Duodenal mucosa (tissue), 2 donors: Measurements from ENCODE around the gene MAP2K2.
A peak's percentile ranks its signal among the peaks of the same experiment; 100 is the strongest.
"Not testable (repeated sequence)": the region's sequence is repeated elsewhere in the genome, so short reads cannot be mapped to it uniquely, and the experiment has no call there.

ENCODE experiments used
- H3K27ac ChIP-seq: one replicate; pipeline ENCODE4 v1.7.0; 2013; ENCODE audit warnings: low read depth, low read length
- H3K27me3 ChIP-seq, 2 donors: one replicate each; pipeline ENCODE4 v1.7.0; 2013; ENCODE audit warnings: low read length in 2 of 2, control low read depth in 1 of 2; ENCODE audit not compliant: insufficient read depth in 2 of 2, control insufficient read depth in 1 of 2
- H3K36me3 ChIP-seq, 2 donors: one replicate each; pipeline ENCODE4 v1.7.0; 2013; ENCODE audit warnings: low read length in 2 of 2, control low read depth in 1 of 2; ENCODE audit not compliant: insufficient read depth in 2 of 2, control insufficient read depth in 1 of 2
- H3K4me1 ChIP-seq, 2 donors: one replicate each; pipeline ENCODE4 v1.7.0; 2013; ENCODE audit warnings: low read length in 2 of 2, control low read depth in 1 of 2; ENCODE audit not compliant: insufficient read depth in 2 of 2, control insufficient read depth in 1 of 2
- H3K4me3 ChIP-seq, 2 donors: one replicate each; pipeline ENCODE4 v1.7.0; 2013; ENCODE audit warnings: low read length in 2 of 2, low read depth in 1 of 2
- H3K9ac ChIP-seq, 2 donors: one replicate each; pipeline ENCODE4 v1.7.0; 2013; ENCODE audit warnings: low read length in 2 of 2, low read depth in 1 of 2
- H3K9me3 ChIP-seq, 2 donors: one replicate each; pipeline ENCODE4 v1.7.0; 2013; ENCODE audit warnings: low read length in 2 of 2, control low read depth in 1 of 2; ENCODE audit not compliant: control insufficient read depth in 1 of 2

Gene MAP2K2

DNA sequence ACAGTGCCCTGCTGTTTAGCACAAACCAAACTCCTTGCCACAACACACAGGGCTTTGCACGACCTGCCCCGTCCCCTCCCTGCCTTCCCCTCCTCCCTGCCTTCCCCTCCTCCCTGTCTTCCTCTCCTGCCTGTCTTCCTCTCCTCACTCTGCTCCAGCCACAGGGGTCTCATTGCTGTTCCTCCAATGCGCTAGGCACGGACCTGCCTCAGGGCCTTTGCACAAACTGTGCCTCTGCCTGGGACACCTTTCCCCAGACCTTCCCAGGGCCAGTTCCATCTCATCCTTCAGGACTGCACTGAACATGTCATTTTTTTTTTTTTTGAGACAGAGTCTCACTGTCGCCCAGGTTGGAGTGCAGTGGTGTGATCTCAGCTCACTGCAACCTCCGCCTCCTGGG is 27.7 kb upstream of the MAP2K2 start:
- H3K27ac ChIP-seq, result no peak overlapping the region
- H3K4me1 ChIP-seq, result peaks cover 6 to 19% of the 10 kb centered on the region in 2 donors
- H3K9me3 ChIP-seq, result no peaks in the 10 kb centered on the region
- no peaks in the 10 kb centered on the region for H3K27me3 ChIP-seq
- no peak overlapping the region for H3K4me3 ChIP-seq
- no peaks in the 10 kb centered on the region for H3K36me3 ChIP-seq
- no peak overlapping the region for H3K9ac ChIP-seq

- no peak overlapping the region for H3K4me3 ChIP-seq
- H3K4me1 ChIP-seq, result peaks cover 11 to 19% of the 10 kb centered on the region in 2 donors
- H3K9me3 ChIP-seq, result no peaks in the 10 kb centered on the region
- H3K27ac ChIP-seq, result peak overlapping the region; percentile 46
- H3K36me3 ChIP-seq, result no peaks in the 10 kb centered on the region
- peak overlapping the region; percentile 32 to 42 for H3K9ac ChIP-seq
- H3K27me3 ChIP-seq, result no peaks in the 10 kb centered on the region
These were observed 25.8 kb upstream of the MAP2K2 start for GRCh38 chr19:4149518-4150288.

DNA sequence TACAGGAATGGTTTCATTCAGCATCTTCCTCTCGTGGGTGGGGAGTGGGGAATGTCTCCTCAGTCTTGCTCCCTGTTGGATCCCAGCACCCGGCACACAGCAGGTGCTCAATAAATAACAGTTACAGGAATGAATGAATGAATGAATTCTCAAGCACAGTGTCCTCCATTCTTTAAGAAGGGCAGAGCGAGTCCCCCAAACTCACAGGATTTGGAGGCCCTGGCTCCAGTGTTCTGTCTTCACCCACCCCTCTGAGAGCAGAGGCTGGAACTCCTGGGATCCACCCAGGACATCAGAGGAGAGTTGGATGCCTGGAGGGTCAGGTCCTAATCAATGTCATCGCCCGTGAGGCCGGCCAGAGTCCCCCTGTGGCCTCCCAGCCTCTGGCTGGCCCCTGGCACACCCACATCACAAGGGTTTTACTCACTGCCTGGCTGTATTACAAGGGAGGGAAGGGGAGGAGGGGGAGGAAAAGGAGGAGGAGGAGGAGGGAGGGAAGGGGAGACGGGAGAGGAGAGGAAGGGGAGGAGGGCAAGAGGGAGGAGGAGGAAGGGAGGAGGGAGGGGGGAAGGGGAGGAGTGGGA is 20.8 kb upstream of the MAP2K2 start:
- Histone ChIP-seq H3K27me3 (no peaks in the 10 kb centered on the region), H3K4me3 (peak overlapping the region in 1 of 2 donors; percentile 19)

GRCh38 chr19:4142916-4143315 is 19.0 kb upstream of the MAP2K2 start:
- not testable (repeated sequence) for H3K9ac ChIP-seq, H3K27ac ChIP-seq, H3K4me3 ChIP-seq, H3K36me3 ChIP-seq, H3K27me3 ChIP-seq, H3K9me3 ChIP-seq
- H3K4me1 ChIP-seq, result peaks cover 12 to 13% of the 10 kb centered on the region in 2 donors

More for the DNA sequence above, 20.8 kb upstream of the MAP2K2 start:
- Histone ChIP-seq H3K4me1 (peaks cover 10 to 13% of the 10 kb centered on the region in 2 donors), H3K9me3 (no peaks in the 10 kb centered on the region), H3K27ac (peak overlapping the region; percentile 53), H3K36me3 (no peaks in the 10 kb centered on the region), H3K9ac (peak overlapping the region in 1 of 2 donors; percentile 32)

GRCh38 chr19:4140237-4140711 is 16.4 kb upstream of the MAP2K2 start:
- H3K4me3 ChIP-seq, result no peak overlapping the region
- H3K27me3 ChIP-seq, result no peaks in the 10 kb centered on the region
- H3K27ac ChIP-seq, result no peak overlapping the region
- H3K9me3 ChIP-seq, result no peaks in the 10 kb centered on the region
- H3K4me1 ChIP-seq, result peaks cover 11 to 18% of the 10 kb centered on the region in 2 donors
- no peak overlapping the region for H3K9ac ChIP-seq
- H3K36me3 ChIP-seq, result no peaks in the 10 kb centered on the region

DNA sequence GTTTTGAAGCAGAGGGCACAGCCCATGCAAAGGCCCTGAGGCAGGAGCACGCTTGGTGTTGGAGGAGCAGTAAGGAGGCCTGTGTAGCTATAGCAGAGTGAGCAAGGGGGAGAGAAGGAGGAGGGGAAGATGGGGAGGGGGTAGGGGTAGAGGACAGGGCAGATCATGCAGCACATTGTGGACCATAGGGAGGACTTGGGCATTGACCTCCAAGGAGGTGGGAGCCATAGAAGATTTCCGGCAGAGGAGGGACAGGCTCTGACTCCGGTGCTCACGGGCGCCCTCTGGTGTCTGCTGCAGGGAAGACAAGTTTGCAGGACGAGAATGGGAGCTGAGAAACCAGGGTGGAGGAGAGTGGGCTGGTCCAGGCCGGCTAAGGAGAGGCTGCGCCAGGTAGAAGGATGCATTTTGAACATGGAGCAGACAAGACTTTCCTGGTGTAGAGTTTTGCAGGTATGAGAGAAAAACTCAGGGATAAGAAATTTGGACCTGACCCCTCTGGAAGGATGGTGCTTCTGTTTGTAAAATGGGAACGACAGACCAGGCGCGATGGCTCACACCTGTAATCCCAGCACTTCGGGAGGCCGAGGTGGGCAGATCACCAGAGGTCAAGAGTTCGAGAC is 15.8 kb upstream of the MAP2K2 start:
- Histone ChIP-seq H3K4me1 (peaks cover 11 to 18% of the 10 kb centered on the region in 2 donors), H3K9me3 (no peaks in the 10 kb centered on the region), H3K27ac (no peak overlapping the region), H3K4me3 (no peak overlapping the region), H3K9ac (peak overlapping the region in 1 of 2 donors; percentile 18), H3K27me3 (no peaks in the 10 kb centered on the region), H3K36me3 (no peaks in the 10 kb centered on the region)

DNA sequence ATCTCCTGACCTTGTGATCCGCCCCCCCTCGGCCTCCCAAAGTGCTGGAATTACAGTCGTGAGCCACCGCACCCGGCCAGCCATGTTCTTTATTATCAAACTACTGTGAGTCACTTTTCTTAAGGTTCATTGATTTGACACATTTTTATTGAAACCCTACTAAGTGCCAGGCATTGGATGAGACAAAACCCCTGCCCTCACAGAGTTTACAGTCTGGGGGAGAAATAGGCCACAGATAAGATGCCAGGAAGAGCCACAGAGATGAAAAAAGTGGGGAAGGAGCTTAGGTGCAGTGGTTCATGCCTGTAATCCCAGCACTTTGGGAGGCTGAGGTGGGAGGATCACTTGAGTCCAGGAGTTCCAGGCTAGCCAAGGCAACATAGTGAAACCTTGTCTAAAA is 14.5 kb upstream of the MAP2K2 start:
- Histone ChIP-seq H3K27ac (no peak overlapping the region), H3K9ac (no peak overlapping the region), H3K4me3 (no peak overlapping the region), H3K36me3 (no peaks in the 10 kb centered on the region), H3K27me3 (no peaks in the 10 kb centered on the region), H3K4me1 (peaks cover 6 to 18% of the 10 kb centered on the region in 2 donors), H3K9me3 (no peaks in the 10 kb centered on the region)

- Histone ChIP-seq H3K27me3 (no peaks in the 10 kb centered on the region), H3K9me3 (no peaks in the 10 kb centered on the region), H3K27ac (peak overlapping the region; percentile 10), H3K9ac (no peak overlapping the region), H3K36me3 (no peaks in the 10 kb centered on the region), H3K4me3 (no peak overlapping the region), H3K4me1 (peaks cover 3 to 18% of the 10 kb centered on the region in 2 donors)
These were observed 12.8 kb upstream of the MAP2K2 start for GRCh38 chr19:4136680-4137088.

GRCh38 chr19:4135386-4135785 is 11.5 kb upstream of the MAP2K2 start:
- H3K4me3 ChIP-seq, H3K27me3 ChIP-seq, H3K9ac ChIP-seq, H3K27ac ChIP-seq, H3K36me3 ChIP-seq, H3K9me3 ChIP-seq: not testable (repeated sequence)
- peaks cover 3 to 21% of the 10 kb centered on the region in 2 donors for H3K4me1 ChIP-seq

DNA sequence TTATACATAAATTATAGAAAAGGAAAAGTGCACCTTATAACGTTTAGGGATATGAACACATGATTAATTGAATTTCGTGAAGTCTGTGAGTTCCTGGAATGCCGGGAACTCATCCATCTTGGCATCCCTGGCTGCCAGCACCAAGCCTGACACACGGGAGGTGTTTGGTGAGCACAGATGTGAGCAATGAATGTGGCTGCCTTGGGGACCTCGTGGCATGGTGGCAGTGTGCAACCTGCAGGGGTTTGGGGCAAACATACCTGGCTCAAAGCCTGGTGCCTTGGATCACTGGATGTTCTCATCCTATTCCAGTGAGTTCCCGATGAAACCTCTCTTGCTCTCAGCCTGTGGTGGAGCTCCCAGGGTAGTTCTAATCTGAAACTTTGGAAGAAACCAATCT is 10.4 kb upstream of the MAP2K2 start:
- Histone ChIP-seq H3K9ac (no peak overlapping the region), H3K36me3 (no peaks in the 10 kb centered on the region), H3K4me1 (peaks cover 3 to 13% of the 10 kb centered on the region in 2 donors), H3K9me3 (no peaks in the 10 kb centered on the region), H3K27me3 (no peaks in the 10 kb centered on the region), H3K4me3 (no peak overlapping the region), H3K27ac (no peak overlapping the region)
